ENCODE results near the gene ARID5B. TPM values are rescaled to one million over a fixed set of nuclear protein-coding genes. Genes with fewer than 3 reads are reported as not detected.

The ARID5B gene
- total and polyA plus RNA-seq, 2 donors, result 11.3 to 18.6 TPM

- peaks cover 11 to 21% of the 10 kb centered on the region in 2 donors for H3K4me1 ChIP-seq (ENCODE audit: control insufficient read depth in 2 of 2, insufficient read depth in 2 of 2, low read length in 2 of 2)
- no peaks in the 10 kb centered on the region for H3K27me3 ChIP-seq (ENCODE audit: control insufficient read depth in 2 of 2, insufficient read depth in 1 of 2, low read length in 1 of 2)
- H3K9me3 ChIP-seq (ENCODE audit: control insufficient read depth in 2 of 2, insufficient read depth in 1 of 2, low read length in 1 of 2), result no peaks in the 10 kb centered on the region
- H3K36me3 ChIP-seq (ENCODE audit: control insufficient read depth in 2 of 2, insufficient read depth in 2 of 2, low read length in 1 of 2), result peaks cover 22 to 35% of the 10 kb centered on the region in 2 donors
- H3K4me3 ChIP-seq (ENCODE audit: low read length in 2 of 2), result peak overlapping the region; percentile 7 to 16
- H3K27ac ChIP-seq (ENCODE audit: low read depth in 1 of 2, low read length in 1 of 2), result peak overlapping the region; percentile 80 to 87
- WGBS, result 3% methylated on average over 7 of the region's 7 CpGs
- DNase-seq (ENCODE audit: low read depth in 6 of 9, low spot score in 9 of 9), result peak in 7 of 9 donors; percentile 28 to 80 (median 51)
Observed at GRCh38 chr10:62082729-62083411, 181.4 kb downstream of the ARID5B start.

GRCh38 chr10:62083412-62084267 is 182.1 kb downstream of the ARID5B start:
- Histone ChIP-seq H3K4me3 (ENCODE audit: low read length in 2 of 2) (no peak overlapping the region), H3K27me3 (ENCODE audit: control insufficient read depth in 2 of 2, insufficient read depth in 1 of 2, low read length in 1 of 2) (no peaks in the 10 kb centered on the region), H3K9me3 (ENCODE audit: control insufficient read depth in 2 of 2, insufficient read depth in 1 of 2, low read length in 1 of 2) (no peaks in the 10 kb centered on the region), H3K36me3 (ENCODE audit: control insufficient read depth in 2 of 2, insufficient read depth in 2 of 2, low read length in 1 of 2) (peaks cover 26 to 39% of the 10 kb centered on the region in 2 donors), H3K27ac (ENCODE audit: low read depth in 1 of 2, low read length in 1 of 2) (peak overlapping the region; percentile 61 to 87), H3K4me1 (ENCODE audit: control insufficient read depth in 2 of 2, insufficient read depth in 2 of 2, low read length in 2 of 2) (peaks cover 11 to 21% of the 10 kb centered on the region in 2 donors)
- 48% methylated on average over 3 of the region's 3 CpGs for WGBS
- DNase-seq (ENCODE audit: low read depth in 6 of 9, low spot score in 9 of 9), result peak in 1 of 9 donors; percentile 50

DNA sequence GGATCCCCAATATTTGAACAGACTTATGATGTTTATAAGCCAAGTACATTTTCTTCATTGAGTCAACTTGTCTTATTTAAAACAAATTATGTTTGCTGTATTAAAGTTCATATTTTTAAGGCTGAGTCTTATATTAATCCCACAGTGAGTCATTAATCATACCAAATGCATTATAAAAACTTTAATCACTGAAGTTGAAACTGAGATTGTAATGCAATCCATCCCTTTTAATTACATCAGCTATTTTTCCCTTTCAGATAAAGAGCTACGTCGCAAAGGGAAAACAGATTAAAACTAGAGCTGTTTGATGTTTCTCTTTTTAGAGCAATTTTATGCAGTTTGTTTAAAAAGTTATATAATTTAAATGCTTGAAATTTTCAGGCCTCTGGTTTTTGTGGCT is 183.0 kb downstream of the ARID5B start:
- no peaks in the 10 kb centered on the region for H3K27me3 ChIP-seq (ENCODE audit: control insufficient read depth in 2 of 2, insufficient read depth in 1 of 2, low read length in 1 of 2)
- peak overlapping the region; percentile 48 to 70 for H3K27ac ChIP-seq (ENCODE audit: low read depth in 1 of 2, low read length in 1 of 2)
- 79% methylated on average over 2 of the region's 2 CpGs for WGBS
- peaks cover 25 to 37% of the 10 kb centered on the region in 2 donors for H3K36me3 ChIP-seq (ENCODE audit: control insufficient read depth in 2 of 2, insufficient read depth in 2 of 2, low read length in 1 of 2)
- no peak overlapping the region for H3K4me3 ChIP-seq (ENCODE audit: low read length in 2 of 2)
- H3K4me1 ChIP-seq (ENCODE audit: control insufficient read depth in 2 of 2, insufficient read depth in 2 of 2, low read length in 2 of 2), result peaks cover 11 to 21% of the 10 kb centered on the region in 2 donors
- no peak for DNase-seq (ENCODE audit: low read depth in 6 of 9, low spot score in 9 of 9)
- H3K9me3 ChIP-seq (ENCODE audit: control insufficient read depth in 2 of 2, insufficient read depth in 1 of 2, low read length in 1 of 2), result no peaks in the 10 kb centered on the region

GRCh38 chr10:62085404-62085803 is 183.9 kb downstream of the ARID5B start:
- Histone ChIP-seq H3K27me3 (ENCODE audit: control insufficient read depth in 2 of 2, insufficient read depth in 1 of 2, low read length in 1 of 2) (no peaks in the 10 kb centered on the region), H3K4me1 (ENCODE audit: control insufficient read depth in 2 of 2, insufficient read depth in 2 of 2, low read length in 2 of 2) (peaks cover 11 to 16% of the 10 kb centered on the region in 2 donors)
- DNase-seq (ENCODE audit: low read depth in 6 of 9, low spot score in 9 of 9), result no peak

DNA sequence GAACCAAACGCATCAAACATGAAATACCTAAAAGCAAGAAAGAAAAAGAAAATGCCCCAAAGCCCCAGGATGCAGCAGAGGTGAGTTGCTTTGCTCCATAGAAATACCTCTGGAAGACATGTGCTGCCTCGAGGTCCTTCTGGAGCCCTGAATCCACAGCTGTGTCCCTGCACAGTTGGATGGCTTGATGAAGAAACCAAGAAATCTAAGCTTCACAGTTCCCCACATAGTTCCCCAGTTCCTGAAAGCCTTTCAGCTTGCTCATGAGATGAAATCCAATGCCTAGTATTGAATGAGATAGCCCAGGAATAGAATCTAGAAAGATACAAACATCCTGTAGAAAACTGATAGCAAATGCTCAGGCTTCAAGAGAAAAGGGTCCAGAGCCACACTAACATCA is 184.3 kb downstream of the ARID5B start:
- Histone ChIP-seq H3K9me3 (ENCODE audit: control insufficient read depth in 2 of 2, insufficient read depth in 1 of 2, low read length in 1 of 2) (no peaks in the 10 kb centered on the region), H3K27me3 (ENCODE audit: control insufficient read depth in 2 of 2, insufficient read depth in 1 of 2, low read length in 1 of 2) (no peaks in the 10 kb centered on the region), H3K36me3 (ENCODE audit: control insufficient read depth in 2 of 2, insufficient read depth in 2 of 2, low read length in 1 of 2) (peaks cover 19 to 46% of the 10 kb centered on the region in 2 donors), H3K4me3 (ENCODE audit: low read length in 2 of 2) (no peak overlapping the region), H3K27ac (ENCODE audit: low read depth in 1 of 2, low read length in 1 of 2) (no peak overlapping the region), H3K4me1 (ENCODE audit: control insufficient read depth in 2 of 2, insufficient read depth in 2 of 2, low read length in 2 of 2) (peaks cover 11 to 16% of the 10 kb centered on the region in 2 donors)
- 98% methylated on average over 2 of the region's 2 CpGs for WGBS
- DNase-seq (ENCODE audit: low read depth in 6 of 9, low spot score in 9 of 9), result no peak

More at GRCh38 chr10:62085404-62085803, 183.9 kb downstream of the ARID5B start:
- peaks cover 17 to 42% of the 10 kb centered on the region in 2 donors for H3K36me3 ChIP-seq (ENCODE audit: control insufficient read depth in 2 of 2, insufficient read depth in 2 of 2, low read length in 1 of 2)
- WGBS, result 96% methylated on average over 2 of the region's 2 CpGs
- peak overlapping the region; percentile 20 to 40 for H3K27ac ChIP-seq (ENCODE audit: low read depth in 1 of 2, low read length in 1 of 2)
- H3K9me3 ChIP-seq (ENCODE audit: control insufficient read depth in 2 of 2, insufficient read depth in 1 of 2, low read length in 1 of 2), result no peaks in the 10 kb centered on the region
- no peak overlapping the region for H3K4me3 ChIP-seq (ENCODE audit: low read length in 2 of 2)

DNA sequence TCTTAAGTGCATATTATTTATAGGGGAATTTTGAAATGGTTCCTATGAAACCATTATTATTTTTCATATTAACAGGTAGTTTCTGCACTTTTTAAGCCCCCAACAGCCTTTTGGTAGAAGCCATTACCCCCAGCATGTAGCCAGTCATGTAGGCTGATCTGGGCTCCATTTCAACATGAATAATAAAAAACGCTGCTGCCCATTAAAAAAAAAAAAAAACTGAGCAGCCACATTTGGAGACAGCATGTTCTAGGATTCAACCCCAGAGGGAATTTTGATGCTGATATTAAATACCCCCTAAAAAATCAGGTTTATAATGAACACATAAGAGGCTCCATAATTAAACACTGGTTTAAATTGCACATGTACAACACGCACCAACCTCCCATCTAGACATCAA is 185.8 kb downstream of the ARID5B start:
- H3K36me3 ChIP-seq (ENCODE audit: control insufficient read depth in 2 of 2, insufficient read depth in 2 of 2, low read length in 1 of 2), result peaks cover 34 to 61% of the 10 kb centered on the region in 2 donors

DNA sequence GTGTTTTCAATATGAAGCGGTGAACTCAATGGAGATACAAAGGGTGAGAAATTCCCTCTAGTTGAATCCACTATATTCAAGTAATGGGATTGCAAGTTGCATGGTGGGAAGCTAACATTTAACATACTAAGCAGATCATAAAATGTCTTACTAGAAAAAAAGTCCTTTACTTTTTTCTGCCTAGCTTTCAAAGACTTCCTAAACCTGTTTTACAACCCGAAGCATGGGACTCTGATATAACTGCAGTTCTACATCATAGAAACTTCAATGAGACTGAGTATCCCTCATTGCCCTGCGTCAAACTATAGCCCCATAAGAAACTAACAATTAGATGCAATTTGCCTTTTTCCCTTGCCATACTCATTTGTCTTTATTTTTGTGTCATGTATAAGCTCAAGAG is 187.3 kb downstream of the ARID5B start:
- Histone ChIP-seq H3K36me3 (ENCODE audit: control insufficient read depth in 2 of 2, insufficient read depth in 2 of 2, low read length in 1 of 2) (peaks cover 42 to 74% of the 10 kb centered on the region in 2 donors), H3K27ac (ENCODE audit: low read depth in 1 of 2, low read length in 1 of 2) (no peak overlapping the region), H3K4me1 (ENCODE audit: control insufficient read depth in 2 of 2, insufficient read depth in 2 of 2, low read length in 2 of 2) (peaks cover 0 to 20% of the 10 kb centered on the region in 2 donors), H3K9me3 (ENCODE audit: control insufficient read depth in 2 of 2, insufficient read depth in 1 of 2, low read length in 1 of 2) (no peaks in the 10 kb centered on the region), H3K27me3 (ENCODE audit: control insufficient read depth in 2 of 2, insufficient read depth in 1 of 2, low read length in 1 of 2) (no peaks in the 10 kb centered on the region), H3K4me3 (ENCODE audit: low read length in 2 of 2) (no peak overlapping the region)
- no peak for DNase-seq (ENCODE audit: low read depth in 6 of 9, low spot score in 9 of 9)
- 97% methylated on average over 3 of the region's 3 CpGs for WGBS

More for the DNA sequence above, 185.8 kb downstream of the ARID5B start:
- no peaks in the 10 kb centered on the region for H3K9me3 ChIP-seq (ENCODE audit: control insufficient read depth in 2 of 2, insufficient read depth in 1 of 2, low read length in 1 of 2)
- WGBS, result over 99% methylated on average over 2 of the region's 2 CpGs
- H3K27me3 ChIP-seq (ENCODE audit: control insufficient read depth in 2 of 2, insufficient read depth in 1 of 2, low read length in 1 of 2), result no peaks in the 10 kb centered on the region
- H3K4me1 ChIP-seq (ENCODE audit: control insufficient read depth in 2 of 2, insufficient read depth in 2 of 2, low read length in 2 of 2), result peaks cover 10 to 23% of the 10 kb centered on the region in 2 donors
- no peak for DNase-seq (ENCODE audit: low read depth in 6 of 9, low spot score in 9 of 9)
- no peak overlapping the region for H3K27ac ChIP-seq (ENCODE audit: low read depth in 1 of 2, low read length in 1 of 2)
- no peak overlapping the region for H3K4me3 ChIP-seq (ENCODE audit: low read length in 2 of 2)

DNA sequence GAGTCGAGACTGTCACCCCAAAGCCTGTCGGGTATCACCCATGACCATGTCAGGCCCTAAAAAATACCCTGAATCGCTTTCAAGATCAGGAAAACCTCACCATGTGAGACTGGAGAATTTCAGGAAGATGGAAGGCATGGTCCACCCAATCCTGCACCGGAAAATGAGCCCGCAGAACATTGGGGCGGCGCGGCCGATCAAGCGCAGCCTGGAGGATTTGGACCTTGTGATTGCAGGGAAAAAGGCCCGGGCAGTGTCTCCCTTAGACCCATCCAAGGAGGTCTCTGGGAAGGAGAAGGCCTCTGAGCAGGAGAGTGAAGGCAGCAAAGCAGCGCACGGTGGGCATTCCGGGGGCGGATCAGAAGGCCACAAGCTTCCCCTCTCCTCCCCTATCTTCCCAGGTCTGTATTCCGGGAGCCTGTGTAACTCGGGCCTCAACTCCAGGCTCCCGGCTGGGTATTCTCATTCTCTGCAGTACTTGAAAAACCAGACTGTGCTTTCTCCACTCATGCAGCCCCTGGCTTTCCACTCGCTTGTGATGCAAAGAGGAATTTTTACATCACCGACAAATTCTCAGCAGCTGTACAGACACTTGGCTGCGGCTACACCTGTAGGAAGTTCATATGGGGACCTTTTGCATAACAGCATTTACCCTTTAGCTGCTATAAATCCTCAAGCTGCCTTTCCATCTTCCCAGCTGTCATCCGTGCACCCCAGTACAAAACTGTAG is 191.0 kb downstream of the ARID5B start:
- 97% methylated on average over 22 of the region's 22 CpGs for WGBS
- Histone ChIP-seq H3K27ac (ENCODE audit: low read depth in 1 of 2, low read length in 1 of 2) (no peak overlapping the region), H3K36me3 (ENCODE audit: control insufficient read depth in 2 of 2, insufficient read depth in 2 of 2, low read length in 1 of 2) (peaks cover 29 to 68% of the 10 kb centered on the region in 2 donors), H3K4me1 (ENCODE audit: control insufficient read depth in 2 of 2, insufficient read depth in 2 of 2, low read length in 2 of 2) (peaks cover 0 to 17% of the 10 kb centered on the region in 2 donors), H3K9me3 (ENCODE audit: control insufficient read depth in 2 of 2, insufficient read depth in 1 of 2, low read length in 1 of 2) (no peaks in the 10 kb centered on the region), H3K27me3 (ENCODE audit: control insufficient read depth in 2 of 2, insufficient read depth in 1 of 2, low read length in 1 of 2) (no peaks in the 10 kb centered on the region), H3K4me3 (ENCODE audit: low read length in 2 of 2) (no peak overlapping the region)
- no peak for DNase-seq (ENCODE audit: low read depth in 6 of 9, low spot score in 9 of 9)

Measured in thymus (tissue), 11 donors.